HFFc6 (cell line): ENCODE data around the gene ANXA4. TPM values are rescaled to one million over a fixed set of nuclear protein-coding genes. Genes with fewer than 3 reads are reported as not detected.
"Not testable (repeated sequence)": the region's sequence is repeated elsewhere in the genome, so short reads cannot be mapped to it uniquely, and the experiment has no call there.

Experiments
- DNase-seq: peaks from one replicate; pipeline ENCODE4 v3.0.0-alpha.2; 2018
- H3K27ac Mint-ChIP-seq: 2 replicates; pipeline ENCODE4 v1.8.0; 2020; ENCODE audit warnings: mild to moderate bottlenecking, mixed read lengths
- H3K27me3 Mint-ChIP-seq: 2 replicates; pipeline ENCODE4 v1.8.0; 2021; ENCODE audit warnings: mild to moderate bottlenecking, moderate library complexity, mixed read lengths; ENCODE audit not compliant: insufficient read depth
- H3K36me3 Mint-ChIP-seq: 2 replicates; pipeline ENCODE4 v1.8.0; 2021; ENCODE audit warnings: low read depth, mixed read lengths
- H3K4me1 Mint-ChIP-seq: 2 replicates; pipeline ENCODE4 v1.8.0; 2020; ENCODE audit warnings: low read depth, mixed read lengths
- H3K4me3 Mint-ChIP-seq: 2 replicates; pipeline ENCODE4 v1.8.0; 2020; ENCODE audit warnings: mild to moderate bottlenecking, moderate library complexity, mixed read lengths
- H3K9me3 Mint-ChIP-seq: 2 replicates; pipeline ENCODE4 v1.8.0; 2020; ENCODE audit warnings: mild to moderate bottlenecking, mixed read lengths
- CTCF ChIP-seq: fragments of 200-600 bp; sonication (generic); IDR thresholded peaks from 2 replicates; pipeline ENCODE4 v1.5.0; 2021; ENCODE audit warnings: antibody characterized with exemption, mild to moderate bottlenecking
- total RNA-seq, 6 experiments: library from RNA; stranded (reverse); fragmentation: NEBNext Ultra II Directional; extraction: Animal tissue kit (Norgen Biotek cat#: 25700); gene quantifications; 2 replicates in 1 of 6; 3 replicates in 5 of 6; pipeline ENCODE4 v1.2.3, GENCODE V29; 2021

ANXA4 gene
- total RNA-seq, 6 experiments from 2014 or later = 92.8 to 112 (median 96.1) TPM

DNA sequence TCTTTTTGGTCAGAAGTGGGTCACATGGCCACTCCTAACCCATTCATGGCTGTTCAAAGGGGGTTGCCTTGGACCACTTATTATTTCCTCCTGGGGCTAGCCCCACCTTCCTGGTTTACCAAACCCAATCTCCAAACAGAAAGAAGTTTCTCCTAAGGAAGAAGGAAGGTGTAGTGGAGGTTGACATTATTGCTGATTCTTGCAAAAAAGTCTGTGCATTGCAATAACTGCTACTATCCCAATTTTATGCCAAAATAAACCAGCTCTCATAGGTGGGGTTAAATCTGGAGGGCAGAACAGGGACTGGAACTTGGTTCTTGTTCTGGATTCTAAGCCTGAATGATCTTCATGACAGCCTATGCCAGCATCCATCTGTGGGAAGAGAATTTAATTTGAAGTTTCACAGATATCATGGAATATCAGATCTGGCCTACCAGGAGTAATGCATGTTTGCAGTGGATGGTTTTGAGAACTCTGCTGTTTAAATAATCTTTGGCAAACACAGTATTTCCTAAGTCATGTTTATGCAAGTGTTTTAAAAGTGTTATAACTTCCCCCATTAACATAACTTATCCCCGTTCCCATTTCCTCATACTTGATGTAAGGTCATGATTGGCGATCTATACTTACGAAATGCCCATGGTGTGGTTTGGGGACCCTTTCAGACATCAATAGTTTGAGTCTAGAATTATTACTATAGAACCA is 11.9 kb downstream of the ANXA4 start:
- no peak overlapping the region for H3K27ac Mint-ChIP-seq
- no peaks in the 10 kb centered on the region for H3K36me3 Mint-ChIP-seq
- DNase-seq = no peak

GRCh38 chr2:69754633-69755032 is 12.7 kb downstream of the ANXA4 start:
- Mint-ChIP-seq H3K27ac (peak overlapping the region; percentile 64), H3K36me3 (no peaks in the 10 kb centered on the region), H3K27me3 (no peaks in the 10 kb centered on the region), H3K9me3 (no peaks in the 10 kb centered on the region), H3K4me3 (peak overlapping the region; percentile 1; the same call in 1 of the 2 replicates), H3K4me1 (peaks cover 28% of the 10 kb centered on the region)
- no peak for DNase-seq
- no peak for TF ChIP-seq CTCF

More for the DNA sequence above, 11.9 kb downstream of the ANXA4 start:
- Mint-ChIP-seq H3K27me3 (no peaks in the 10 kb centered on the region), H3K4me1 (peaks cover 28% of the 10 kb centered on the region), H3K4me3 (no peak overlapping the region), H3K9me3 (no peaks in the 10 kb centered on the region)
- no peak for TF ChIP-seq CTCF

DNA sequence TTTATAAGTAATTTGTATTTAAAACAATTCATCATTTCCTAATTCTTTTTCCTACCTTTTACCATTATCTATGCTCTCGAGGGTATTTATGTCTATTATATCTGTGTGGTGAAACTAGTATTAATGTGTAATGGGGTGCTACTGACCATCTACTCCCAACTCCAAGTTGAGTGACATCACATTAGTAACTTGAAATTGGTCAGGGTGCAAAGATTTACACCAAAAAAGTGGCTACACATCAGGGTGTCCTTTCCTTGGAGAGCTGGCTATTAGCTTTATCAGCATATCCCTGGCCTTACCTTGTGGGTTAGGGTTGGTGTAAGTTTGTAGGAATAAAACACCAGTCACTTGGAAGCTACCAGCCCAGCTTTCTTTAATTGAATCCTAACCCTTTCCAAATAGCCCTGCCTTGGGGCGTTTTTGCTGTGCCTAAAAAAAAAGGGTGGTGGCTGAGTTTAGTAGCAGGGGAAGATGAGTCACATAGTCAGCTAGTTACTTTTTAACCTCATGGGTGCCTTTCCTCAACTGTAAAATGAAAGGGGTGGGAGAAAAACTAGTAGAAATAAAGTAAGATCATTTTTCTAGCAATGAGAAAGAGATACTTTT is 14.0 kb downstream of the ANXA4 start:
- peak; percentile 78 for DNase-seq
- Mint-ChIP-seq H3K4me3 (peak overlapping the region; percentile 73), H3K27ac (peak overlapping the region; percentile 71)

DNA sequence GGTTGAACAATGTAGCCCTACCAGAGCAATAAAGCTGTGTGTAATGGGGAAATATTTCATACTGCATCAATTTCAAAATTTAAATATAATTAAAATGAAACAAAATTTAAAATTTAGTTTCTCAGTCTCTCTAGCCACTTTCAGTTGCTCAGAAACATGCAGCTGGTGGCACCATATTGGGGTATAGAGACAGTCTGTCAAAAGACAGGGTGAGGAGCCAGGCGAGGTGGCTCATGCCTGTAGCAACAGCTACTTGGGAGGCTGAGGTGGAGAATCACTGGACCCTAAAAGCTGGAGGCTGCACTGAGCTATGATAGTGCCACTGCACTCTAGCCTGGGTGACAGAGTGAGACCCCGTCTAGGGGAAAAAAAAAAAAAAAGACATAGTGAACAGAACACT is 20.1 kb downstream of the ANXA4 start:
- H3K4me3 Mint-ChIP-seq = no peak overlapping the region
- no peak for DNase-seq
- peaks cover 11% of the 10 kb centered on the region for H3K36me3 Mint-ChIP-seq
- peaks cover 38% of the 10 kb centered on the region for H3K4me1 Mint-ChIP-seq
- H3K9me3 Mint-ChIP-seq = no peaks in the 10 kb centered on the region
- no peaks in the 10 kb centered on the region for H3K27me3 Mint-ChIP-seq
- no peak overlapping the region for H3K27ac Mint-ChIP-seq
- no peak for TF ChIP-seq CTCF

More for the DNA sequence above, 14.0 kb downstream of the ANXA4 start:
- no peak for TF ChIP-seq CTCF
- H3K36me3 Mint-ChIP-seq = no peaks in the 10 kb centered on the region
- H3K27me3 Mint-ChIP-seq = no peaks in the 10 kb centered on the region
- H3K4me1 Mint-ChIP-seq = peaks cover 28% of the 10 kb centered on the region
- no peaks in the 10 kb centered on the region for H3K9me3 Mint-ChIP-seq

DNA sequence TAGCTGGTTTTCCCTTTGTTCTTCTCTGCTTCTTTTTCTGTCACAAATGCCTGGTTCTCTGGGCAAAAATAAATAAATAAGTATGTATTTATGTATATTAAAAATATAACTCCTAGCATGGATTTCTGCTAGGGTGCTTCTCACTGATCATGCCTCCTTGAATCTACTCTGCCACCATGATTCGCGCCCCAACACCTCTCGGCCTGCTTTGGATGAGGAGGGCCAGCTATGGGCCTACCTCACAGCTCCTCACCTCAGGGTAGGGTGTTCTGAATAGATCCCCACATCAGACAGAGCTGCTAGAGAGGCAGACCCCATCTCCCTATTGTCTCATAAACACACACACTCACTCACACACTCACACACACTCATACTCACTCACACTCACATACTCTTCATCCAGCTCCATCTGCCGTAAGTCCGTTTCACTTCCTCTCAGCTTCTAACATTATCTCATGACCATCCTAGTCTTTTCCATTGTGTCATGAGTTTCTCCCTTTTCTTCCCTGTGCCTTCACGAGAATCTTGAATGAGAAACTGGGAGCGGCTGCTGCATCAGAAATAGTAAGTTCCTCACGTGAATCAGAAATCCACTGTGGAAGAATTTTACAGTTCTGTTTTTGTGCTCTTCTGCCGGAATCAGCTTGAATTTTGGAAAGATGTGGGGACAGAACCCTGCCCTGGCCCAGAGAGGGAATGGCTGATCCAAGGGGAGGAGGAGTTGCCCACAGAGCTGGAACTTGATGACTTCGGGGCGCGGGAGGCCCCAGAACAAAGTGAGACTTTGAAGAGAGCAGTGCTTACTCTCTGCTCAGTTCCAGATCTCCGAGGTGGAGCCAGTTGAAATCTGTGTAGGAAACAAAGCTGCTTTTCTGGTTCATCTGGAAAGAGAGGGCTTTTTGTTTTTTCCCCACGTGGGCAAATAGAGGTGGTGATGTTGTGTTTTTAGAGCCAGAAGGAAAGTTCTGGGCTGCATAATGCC is 20.9 kb downstream of the ANXA4 start:
- peak; percentile 27 for DNase-seq
- Mint-ChIP-seq H3K9me3 (no peaks in the 10 kb centered on the region), H3K36me3 (peaks cover 11% of the 10 kb centered on the region), H3K4me3 (peak overlapping the region; percentile 57), H3K27ac (peak overlapping the region; percentile 85), H3K4me1 (peaks cover 46% of the 10 kb centered on the region), H3K27me3 (no peaks in the 10 kb centered on the region)
- TF ChIP-seq CTCF = no peak

- H3K27me3 Mint-ChIP-seq, H3K9me3 Mint-ChIP-seq, H3K4me3 Mint-ChIP-seq, DNase-seq: not testable (repeated sequence)
- peak overlapping the region; percentile 20; the same call in 1 of the 2 replicates for H3K27ac Mint-ChIP-seq
- peaks cover 11% of the 10 kb centered on the region for H3K36me3 Mint-ChIP-seq
- H3K4me1 Mint-ChIP-seq = peaks cover 53% of the 10 kb centered on the region
These were observed 21.9 kb downstream of the ANXA4 start for GRCh38 chr2:69763831-69764230.
